Measurements from ENCODE around the gene HECA.
"Not testable (repeated sequence)": the region's sequence is repeated elsewhere in the genome, so short reads cannot be mapped to it uniquely, and the experiment has no call there.

The HECA gene

DNA sequence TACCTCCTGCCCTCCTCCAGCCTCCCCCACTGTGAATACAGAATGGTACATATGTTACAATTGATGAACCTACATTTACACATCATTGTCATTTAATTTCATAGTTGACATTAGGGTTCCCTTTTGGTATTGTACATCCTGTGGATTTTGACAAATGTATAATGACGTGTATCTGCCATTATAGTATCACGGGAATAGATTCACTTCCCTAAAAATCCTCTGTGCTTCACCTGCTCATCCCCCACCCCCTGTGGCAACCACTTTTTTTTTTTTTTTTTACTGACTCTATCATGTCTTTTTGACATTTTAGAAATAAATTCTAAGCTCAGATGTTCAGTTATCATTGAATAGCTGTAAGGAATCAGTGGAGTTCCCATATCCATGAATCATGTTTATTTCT, 30.4 kb downstream of the HECA start:
- DNase-seq = no peak

DNA sequence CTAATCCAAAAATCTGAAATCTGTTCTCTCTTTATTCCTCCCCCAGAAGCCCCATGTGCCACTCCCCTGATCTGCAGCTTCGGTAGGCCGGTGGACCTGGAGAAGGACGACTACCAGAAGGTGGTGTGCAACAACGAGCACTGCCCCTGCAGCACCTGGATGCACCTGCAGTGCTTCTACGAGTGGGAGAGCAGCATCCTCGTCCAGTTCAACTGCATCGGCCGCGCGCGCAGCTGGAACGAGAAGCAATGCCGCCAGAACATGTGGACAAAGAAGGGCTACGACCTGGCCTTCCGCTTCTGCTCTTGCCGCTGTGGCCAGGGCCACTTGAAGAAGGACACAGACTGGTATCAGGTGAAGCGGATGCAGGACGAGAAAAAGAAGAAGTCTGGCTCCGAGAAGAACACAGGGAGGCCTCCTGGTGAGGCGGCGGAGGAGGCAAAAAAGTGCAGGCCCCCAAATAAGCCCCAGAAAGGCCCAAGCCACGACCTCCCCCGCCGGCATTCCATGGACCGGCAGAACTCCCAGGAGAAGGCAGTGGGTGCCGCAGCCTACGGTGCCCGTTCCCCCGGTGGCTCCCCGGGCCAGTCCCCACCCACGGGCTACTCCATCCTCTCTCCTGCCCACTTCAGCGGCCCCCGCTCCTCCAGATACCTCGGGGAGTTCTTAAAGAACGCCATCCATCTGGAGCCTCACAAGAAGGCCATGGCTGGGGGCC, 31.5 kb downstream of the HECA start:
- DNase-seq = no peak

DNA sequence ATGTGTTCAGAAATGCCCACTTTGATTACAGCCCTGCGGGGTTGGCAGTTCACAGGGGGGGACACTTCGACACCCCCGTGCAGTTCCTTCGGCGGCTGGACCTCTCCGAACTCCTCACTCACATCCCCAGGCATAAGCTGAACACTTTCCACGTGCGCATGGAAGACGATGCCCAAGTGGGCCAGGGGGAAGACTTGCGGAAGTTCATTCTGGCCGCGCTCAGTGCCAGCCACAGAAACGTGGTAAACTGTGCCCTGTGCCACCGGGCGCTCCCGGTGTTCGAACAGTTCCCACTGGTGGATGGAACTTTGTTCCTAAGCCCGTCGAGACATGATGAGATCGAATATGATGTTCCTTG, 32.1 kb downstream of the HECA start:
- DNase-seq = no peak

DNA sequence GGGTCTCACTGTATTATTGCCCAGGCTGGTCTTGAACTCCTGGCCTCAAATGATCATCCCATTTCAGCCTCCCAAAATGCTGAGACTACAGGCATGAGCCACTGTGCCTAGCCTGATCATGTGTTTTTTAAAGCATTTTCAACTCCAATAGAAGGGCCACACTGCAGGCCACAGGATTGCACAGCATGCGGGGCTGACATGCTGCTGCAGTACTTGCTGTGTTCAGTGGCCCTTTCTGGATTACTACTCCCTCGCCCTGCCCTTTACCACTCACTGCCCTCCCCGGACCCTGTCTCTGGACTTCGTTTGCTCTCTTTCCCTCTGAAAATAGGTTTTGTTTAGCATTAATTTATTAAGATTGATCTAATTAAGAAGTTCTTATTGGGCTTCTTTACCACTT, 37.3 kb downstream of the HECA start:
- no peak for DNase-seq

DNA sequence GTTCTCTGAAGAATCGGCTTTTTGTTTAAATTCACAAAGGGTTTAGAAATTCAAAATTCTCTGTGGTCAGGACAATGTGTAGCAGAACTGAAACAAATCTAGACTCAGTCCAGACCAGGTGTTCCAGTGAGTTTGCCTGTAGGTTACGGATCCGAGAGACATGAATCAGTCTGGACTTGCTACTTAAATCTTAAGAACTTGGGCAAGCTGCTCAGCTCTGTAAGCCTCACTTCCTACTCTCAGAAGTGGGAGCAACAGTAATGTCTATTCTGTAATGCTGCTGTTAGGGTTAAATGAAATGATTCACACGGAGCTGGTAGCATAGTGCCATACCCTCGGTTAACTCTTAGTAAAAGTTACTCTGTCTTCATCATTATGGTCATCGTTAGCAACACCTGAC, 37.7 kb downstream of the HECA start:
- DNase-seq = peak; percentile 32

DNA sequence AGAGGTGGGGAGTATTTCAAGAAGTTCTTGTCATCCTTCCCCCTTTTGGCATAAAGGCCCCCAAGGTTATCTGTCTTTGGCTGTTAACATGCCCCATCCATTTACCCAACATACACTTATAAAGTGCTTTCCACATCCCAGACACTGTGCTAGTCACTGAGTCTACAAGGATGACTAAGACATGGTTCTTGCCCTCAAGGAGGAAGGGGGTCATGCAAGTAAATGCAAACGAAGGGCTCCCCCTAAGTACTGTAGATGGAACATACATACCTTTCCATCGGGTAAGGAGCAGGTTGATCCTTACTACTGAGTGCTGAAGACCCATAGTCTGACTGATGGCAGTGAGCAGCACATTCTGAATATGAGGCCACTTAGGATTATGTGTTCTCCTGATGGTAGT, 38.3 kb downstream of the HECA start:
- DNase-seq = peak; percentile 43

DNA sequence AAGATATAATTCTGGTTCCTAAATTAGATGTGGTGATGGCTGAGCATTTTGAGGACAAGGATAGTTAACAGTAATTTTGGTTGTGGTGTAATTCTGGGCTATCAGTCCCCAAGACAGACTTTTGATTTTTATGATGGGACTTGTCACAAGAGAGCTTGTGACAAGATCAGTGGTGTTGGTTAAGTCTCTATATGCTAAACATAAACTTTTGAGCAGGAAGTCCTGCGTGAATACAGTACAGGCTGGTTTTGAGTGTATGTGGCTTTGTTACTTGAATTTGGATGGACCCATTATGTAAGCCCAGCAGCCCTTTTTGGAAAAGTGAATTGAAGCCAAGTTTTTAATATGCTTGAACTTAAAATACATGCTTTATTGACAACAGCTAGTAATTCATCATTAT, 38.9 kb downstream of the HECA start:
- DNase-seq = no peak

DNA sequence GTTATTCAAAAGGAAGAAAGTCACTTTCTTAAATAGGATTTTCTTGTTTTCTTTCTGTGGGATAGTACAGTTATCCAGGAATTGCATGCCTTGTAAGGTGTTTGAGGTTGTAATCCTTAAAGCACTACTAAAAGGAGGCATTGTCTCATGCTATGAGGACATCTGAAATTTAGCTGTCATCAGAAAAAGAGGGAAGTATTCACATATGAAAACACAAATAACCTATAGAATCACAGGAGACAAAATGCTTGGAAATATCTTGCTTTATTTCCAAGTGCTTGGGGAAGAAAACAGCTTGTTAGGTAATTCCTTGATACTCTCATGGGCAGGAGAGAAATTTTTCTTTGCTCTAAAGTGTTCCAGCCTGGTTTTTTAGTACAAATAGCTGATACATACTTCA, 40.1 kb downstream of the HECA start:
- DNase-seq = no peak

DNA sequence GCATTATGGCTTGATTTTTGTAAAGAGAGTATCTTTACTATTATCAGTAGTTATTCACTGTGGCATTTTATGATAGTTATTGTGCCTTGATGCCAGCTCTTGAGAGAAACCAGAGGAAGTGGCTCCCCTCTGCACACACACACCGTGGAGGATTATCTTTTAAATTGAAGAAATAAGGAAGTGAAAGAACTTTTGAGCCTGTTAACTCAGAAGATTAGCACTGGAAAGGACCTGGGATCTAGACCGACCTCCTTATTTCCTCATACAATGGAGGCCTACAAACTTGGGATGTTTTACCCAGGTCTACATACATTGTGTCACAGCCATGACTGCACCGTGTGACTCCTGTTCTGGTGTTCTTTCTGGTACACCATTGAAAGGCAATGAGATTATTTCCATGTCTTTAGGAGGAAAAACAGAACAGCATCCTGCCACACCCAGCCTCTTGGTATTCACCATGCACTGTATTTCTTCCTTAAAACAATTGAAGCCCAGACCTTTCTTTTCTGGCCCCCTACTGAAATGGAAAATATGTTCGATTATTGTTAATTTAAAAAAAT, 40.6 kb downstream of the HECA start:
- no peak for DNase-seq

DNA sequence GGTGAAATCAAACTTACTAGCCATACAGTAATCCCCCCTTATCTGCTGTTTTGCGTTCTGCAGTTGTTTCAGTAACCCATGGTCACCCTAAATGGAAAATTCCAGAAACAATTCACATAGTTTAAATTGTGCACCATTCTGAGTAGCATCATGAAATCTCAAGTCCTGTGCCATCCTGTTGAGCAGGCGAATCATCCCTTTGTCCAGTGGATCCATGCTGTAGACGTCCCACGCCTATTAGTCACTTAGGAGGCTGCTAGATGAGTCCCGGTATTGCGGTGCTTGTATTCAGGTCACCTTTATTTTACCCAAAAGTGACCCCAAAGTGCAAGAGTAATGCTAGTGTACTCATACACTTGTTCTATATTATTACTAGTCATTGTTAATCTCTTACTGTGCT, 46.4 kb downstream of the HECA start:
- no peak for DNase-seq

DNA sequence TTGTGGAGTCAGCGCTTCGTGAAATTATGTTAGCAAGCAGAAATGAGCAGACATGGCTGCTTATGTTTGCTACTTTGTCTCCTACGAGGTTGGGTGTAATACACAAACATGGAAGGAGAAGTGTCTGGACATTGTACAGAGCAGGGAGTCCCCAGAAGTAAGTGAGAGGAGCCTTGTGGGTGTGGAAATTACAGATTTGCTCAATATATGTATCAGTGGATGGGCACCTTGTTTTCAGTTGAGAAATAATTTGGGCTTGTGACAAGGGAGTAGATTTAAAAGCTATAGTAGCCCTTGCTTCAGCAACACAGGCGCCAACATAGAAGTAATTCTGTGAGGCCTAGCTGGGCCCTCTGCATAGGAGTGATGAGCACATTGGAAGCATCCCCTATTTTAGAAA, 49.2 kb downstream of the HECA start:
- no peak for DNase-seq

DNA sequence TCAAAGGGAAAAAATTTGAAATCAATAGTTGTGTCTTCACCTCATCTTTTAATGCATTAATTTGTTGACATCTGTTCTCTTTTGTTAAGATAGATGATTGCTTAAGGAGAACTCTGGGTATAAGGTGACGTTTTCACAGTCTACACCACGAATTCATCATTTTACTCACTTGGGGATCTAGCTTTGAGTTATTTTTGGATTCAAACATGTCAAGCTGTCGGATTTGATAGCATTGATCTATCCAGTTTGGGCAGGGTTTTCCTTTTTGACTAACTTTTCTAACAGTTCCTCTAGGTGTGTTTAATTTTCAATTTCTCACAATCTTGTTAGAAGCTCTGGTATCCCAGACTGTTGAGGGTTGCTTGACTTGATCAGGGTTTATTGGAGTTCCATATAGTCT, 49.6 kb downstream of the HECA start:
- DNase-seq = no peak

DNA sequence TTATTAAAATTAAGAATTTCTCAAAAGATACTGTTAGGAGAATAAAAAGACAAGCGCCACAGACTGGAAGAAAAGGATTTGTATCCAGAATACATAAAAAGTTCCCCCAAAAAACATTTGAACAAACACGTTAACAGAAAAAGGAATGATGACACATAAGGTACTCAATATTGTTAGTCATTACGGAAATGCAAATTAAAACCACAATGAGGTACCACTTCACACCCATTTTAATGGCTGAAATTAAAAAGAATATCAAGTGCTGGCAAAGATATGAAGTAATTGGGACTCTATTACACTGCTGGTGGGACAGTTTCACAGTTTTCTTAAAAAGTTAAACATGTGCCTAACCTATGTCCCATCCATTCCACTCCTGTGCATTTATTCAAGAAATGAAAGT, 51.4 kb downstream of the HECA start:
- no peak for DNase-seq

DNA sequence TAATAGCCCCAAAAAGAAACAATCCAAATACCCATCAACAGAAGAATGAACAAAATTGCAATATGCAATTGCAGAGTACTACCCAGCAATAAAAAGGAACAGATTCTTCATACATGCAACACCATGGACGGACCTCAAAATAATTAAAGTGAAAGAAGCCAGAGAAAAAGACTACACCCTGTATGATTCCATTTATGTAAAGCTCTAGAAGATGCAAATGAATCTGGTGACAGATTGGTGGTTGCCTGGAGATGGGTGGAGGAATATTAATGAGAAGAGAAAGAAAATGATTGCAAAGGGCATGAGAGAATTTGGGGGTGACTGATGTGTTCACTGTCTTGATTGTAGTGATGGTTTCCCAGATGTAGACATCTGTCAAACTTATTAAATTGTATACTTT, 51.8 kb downstream of the HECA start:
- DNase-seq = no peak

DNA sequence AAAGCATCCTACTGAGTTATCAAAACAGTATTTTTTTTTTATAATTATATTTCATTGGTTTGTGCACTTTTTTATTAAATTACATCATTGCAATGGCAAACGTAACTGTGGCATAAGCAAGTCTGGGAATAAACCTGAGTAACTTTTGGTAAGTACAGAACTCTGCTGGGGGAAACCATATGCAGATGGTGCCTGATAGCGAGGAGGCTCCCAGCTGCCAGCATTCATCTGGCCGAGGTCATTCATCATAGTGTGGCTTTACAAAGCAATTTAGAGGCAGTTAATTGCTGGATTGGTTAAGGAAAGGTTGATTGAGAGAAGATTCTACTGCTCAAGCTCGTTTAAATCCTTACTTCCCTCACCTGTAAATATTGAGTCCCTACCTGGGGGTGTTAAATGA, 52.6 kb downstream of the HECA start:
- no peak for DNase-seq

DNA sequence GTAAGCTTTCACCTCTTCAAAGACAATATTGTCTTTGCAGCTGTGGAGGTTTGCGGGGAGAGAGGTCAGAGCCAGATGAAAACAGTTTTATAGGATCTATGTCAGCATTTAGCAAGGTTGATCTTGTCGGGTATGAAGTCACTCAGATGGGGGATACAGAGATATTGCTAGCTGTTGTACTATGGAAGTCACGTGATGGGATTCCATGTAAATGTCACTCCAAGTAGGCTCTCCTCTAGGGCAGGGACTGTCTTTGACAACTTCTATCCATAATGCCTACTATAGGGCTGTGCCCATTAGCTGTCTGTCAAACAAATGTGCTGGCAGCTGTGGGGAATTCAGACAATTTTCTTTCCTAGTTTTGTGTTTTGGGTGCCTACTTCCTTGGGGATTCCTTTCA, 54.8 kb downstream of the HECA start:
- no peak for DNase-seq

DNA sequence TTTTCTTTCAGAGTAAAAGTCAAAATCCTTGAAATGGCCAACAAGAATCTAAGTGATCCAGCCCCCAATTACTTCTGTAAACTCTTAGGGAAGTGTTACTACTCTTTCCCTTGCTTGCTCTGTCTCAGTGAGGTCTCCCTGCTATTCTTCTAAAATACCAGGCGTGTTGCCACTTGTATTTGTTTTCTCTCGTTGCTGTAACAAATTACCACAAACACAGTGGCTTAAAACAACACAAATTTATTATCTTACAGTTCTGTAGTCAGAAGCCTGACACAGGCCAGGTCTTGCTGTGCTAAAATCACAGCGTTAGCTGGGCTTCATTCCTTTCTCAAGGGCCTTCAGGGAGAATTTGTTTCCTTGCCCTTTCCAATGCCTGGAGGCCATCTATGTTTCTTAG, 59.9 kb downstream of the HECA start:
- DNase-seq = no peak

DNA sequence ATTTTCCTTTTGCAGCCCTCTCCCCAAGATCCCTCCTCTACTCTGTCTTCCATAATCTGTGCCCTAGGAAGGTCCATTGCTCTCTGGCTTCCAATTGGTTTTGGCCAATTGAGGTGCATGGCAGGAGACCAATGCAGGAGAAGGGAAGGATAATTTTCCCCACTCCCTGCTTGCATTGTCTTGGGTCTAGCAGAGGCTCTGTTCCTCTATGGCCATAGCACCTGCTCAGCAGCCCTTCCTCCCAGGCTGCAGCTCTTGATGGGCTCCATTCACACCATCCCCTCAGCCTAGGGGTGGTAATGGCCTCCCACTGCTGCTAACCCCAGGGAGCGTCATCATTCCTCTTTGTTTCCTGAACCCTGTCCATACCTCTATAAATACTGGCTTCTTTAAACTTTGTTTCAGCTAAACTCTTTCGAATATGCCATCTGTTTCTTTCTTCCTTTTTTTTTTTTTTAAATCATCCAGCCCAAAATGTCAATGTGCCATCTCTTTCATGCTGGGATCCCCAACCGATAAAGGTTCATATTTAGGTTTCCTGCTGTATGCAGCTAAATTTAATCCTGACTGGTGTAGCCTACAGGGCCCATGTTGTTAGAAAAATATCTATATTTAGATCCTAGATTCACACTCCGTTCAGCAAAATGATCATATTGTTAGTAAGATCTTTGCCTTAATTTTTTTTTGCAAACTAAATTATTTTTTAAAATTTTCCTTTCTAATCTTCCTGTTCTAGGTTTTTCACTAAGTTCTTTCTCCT, 63.8 kb downstream of the HECA start:
- DNase-seq = no peak

DNA sequence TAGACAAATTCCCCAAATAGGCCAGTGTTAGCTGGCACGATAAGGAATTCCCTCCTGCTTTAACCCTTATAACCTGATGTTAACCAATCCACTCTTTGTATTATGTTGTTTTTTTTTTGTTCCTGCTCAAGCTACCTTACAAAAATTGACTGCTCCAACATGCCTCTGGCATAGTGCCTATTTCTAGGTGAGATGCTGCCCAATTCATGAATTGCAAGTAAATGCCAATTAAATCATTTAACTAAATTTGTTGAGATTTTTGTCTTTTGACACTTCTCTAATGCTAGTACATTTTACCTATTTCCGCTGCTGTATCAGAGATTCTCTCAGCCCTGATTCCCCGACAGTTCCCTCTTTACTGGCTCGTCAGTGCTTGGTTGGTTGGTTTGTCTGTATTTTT, 66.5 kb downstream of the HECA start:
- no peak for DNase-seq

DNA sequence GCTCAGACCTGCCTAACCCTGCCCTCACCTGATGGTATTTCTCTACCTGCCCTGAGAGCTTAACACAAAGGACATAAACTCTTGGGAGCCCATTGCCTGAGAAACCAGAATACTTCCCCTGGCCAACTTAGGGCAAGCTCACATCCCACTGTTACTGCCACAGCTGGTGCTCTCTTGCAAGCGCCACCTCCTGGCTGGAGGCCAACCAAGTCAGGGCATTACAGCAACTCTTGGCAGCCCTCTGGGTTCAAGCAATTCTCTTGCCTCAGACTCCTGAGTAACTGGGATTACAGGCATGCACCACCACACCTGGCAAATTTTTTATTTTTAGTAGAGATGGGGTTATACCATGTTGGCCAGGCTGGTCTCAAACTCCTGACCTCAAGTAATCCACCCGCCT, 70.1 kb downstream of the HECA start:
- DNase-seq = peak; percentile 12

DNA sequence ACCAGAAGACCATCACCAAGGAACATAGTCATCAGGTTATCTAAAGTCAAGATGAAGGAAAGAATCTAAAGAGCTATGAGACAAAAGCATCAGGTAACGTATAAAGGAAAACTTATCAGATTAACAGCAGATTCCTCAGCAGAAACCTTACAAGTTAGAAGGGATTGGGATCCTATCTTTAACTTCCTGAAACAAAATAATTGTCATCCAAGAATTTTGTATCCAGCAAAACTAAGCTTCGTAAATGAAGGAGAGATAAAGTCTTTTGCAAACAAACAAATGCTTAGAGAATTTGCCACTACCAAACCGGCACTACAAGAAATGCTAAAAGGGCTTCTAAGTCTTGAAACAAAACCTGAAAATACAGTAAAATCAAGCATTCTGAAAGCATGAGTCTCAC, 71.0 kb downstream of the HECA start:
- no peak for DNase-seq

DNA sequence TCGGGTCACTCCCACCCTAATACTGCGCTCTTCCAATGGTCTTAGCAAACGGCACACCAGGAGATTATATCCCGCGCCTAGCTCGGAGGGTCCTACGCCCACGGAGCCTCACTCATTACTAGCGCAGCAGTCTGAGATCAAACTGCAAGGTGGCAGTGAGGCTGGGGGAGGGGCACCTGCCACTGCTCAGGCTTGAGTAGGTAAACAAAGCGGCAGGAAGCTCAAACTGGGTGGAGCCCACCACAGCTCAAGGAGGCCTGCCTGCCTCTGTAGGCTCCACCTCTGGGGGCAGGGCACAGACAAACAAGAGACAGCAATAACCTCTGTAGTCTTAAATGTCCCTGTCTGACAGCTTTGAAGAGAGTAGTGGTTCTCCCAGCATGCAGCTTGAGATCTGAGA, 75.9 kb downstream of the HECA start:
- not testable (repeated sequence) for DNase-seq

DNA sequence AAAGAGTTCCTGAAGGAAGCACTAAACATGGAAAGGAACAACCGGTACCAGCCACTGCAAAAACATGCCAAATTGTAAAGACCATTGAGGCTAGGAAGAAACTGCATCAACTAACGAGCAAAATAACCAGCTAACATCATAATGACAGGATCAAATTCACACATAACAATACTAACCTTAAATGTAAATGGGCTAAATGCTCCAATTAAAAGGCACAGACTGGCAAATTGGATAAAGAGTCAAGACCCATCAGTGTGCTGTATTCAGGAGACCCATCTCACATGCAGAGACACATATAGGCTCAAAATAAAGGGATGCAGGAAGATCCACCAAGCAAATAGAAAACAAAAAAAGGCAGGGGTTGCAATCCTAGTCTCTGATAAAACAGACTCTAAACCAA, 77.6 kb downstream of the HECA start:
- DNase-seq = not testable (repeated sequence)

DNA sequence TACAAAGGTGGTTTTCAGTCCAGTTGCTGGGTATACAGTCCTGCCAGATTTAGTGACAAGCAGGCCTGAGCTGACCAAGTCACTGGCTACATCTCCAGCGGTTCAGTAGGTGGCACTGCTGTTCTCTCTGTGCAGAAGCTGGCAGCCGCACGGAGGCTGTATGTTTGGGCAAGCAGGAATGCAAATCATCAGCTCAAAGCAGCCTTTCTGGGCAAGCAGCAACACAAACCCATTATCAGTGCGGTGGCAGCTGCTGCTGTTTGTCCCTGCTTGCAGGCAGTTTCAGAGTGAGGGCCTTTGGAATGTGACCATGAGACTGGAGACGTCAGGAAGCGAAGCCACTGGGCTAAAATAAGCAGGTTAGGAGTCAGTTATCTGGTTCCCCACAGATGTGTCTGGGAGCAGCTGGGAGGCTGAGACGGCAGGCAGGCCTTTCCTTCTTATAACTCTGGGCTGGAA, 84.4 kb downstream of the HECA start:
- DNase-seq = peak; percentile 77

DNA sequence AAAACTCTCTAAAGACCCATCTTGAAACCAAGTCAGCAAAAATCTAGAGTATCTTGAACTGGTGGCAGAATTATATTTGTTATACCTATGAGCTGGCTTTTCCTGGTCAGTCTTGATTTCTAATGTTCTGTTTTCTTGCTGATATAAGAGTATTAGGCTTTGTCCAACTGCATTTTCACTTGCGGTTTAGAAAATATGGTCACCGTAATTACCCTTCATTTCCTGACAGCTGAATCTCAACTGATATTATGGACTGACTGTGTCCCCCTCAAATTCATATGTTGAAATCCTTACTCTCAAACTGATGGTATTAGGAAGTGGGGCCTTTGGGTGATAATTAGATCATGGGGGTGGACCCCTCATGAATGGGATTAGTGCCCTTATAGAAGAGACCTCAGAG, 84.9 kb downstream of the HECA start:
- no peak for DNase-seq
